ENCODE data around the gene LIN7C. TPM values are rescaled to one million over a fixed set of nuclear protein-coding genes. Genes with fewer than 3 reads are reported as not detected.
A peak's percentile ranks its signal among the peaks of the same experiment; 100 is the strongest.

The LIN7C gene
- total and polyA plus RNA-seq, 2 of the 13 experiments (the other 11 are each of a cell fraction or from before 2014, with no cell fraction given): 14.8 to 37.2 TPM

DNA sequence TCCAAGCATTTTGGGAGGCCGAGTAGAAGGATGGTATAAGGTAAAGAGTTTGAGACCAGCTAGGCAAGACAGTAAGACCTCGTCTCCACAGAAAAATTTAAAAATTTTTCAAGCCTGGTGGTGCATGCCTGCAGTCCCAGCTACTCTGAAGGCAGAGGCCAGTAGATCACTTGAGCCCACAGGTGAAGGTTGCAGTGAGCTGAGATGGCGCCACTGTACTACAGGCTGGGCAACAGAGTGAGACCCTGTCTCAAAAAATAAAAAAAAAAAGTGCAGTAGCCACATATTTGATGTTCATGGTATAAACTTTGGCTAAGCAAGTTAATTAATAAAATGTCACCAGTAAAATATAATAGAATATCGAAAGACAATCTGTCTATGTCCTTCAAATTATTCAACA, 60.9 kb downstream of the LIN7C start:
- TF ChIP-seq, protein P1, sequence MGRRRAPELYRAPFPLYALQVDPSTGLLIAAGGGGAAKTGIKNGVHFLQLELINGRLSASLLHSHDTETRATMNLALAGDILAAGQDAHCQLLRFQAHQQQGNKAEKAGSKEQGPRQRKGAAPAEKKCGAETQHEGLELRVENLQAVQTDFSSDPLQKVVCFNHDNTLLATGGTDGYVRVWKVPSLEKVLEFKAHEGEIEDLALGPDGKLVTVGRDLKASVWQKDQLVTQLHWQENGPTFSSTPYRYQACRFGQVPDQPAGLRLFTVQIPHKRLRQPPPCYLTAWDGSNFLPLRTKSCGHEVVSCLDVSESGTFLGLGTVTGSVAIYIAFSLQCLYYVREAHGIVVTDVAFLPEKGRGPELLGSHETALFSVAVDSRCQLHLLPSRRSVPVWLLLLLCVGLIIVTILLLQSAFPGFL (CRISPR knock-in tag; IDR thresholded peaks at IDR 0.05): no peak
- peak; percentile 87 for TF ChIP-seq ZNF121 (CRISPR knock-in tag; IDR thresholded peaks at IDR 0.05)
- H3K9me3 ChIP-seq (ENCODE audit: low read length): no peaks in the 10 kb centered on the region
- no peak for ATAC-seq
- no peak overlapping the region for H3K4me3 ChIP-seq (replicated peaks in 1 of 3; ENCODE audit: insufficient read depth in 1 of 3, low read depth in 2 of 3, low read length in 3 of 3)
- WGBS (ENCODE audit: low lambda C conversion rate): over 99% methylated on average over 4 of the region's 4 CpGs
- no TSS peak for BruUV-seq (replicated peaks)
- no peaks in the 10 kb centered on the region for H3K27me3 ChIP-seq (ENCODE audit: control insufficient read depth in 1 of 2, insufficient read depth in 2 of 2, low read length in 2 of 2)
- no peak overlapping the region for H3K27ac ChIP-seq (ENCODE audit: extremely low read length, insufficient read depth, low read length)
- no peak overlapping the region for H3K4me2 ChIP-seq (ENCODE audit: low read depth, low read length)
- no peaks in the 10 kb centered on the region for H3K36me3 ChIP-seq (replicated peaks in 1 of 2; ENCODE audit: control insufficient read depth in 1 of 2, insufficient read depth in 2 of 2, low read length in 2 of 2)
- ChIA-PET CTCF (ENCODE audit: low intra/inter-chr PET ratio, low total read pairs) (no interaction called here), POLR2A (no interaction called here)
- no peak overlapping the region for H3K9ac ChIP-seq (ENCODE audit: insufficient read depth, low read depth, low read length)
- in situ Hi-C loops (cut with HindIII; ENCODE audit: extremely low pct_ligation_motif_present, low pct_unique_long_range_greater_than_20kb) (no loop called here), intact Hi-C loops (cut with micrococcal nuclease; ENCODE audit: unreplicated experiment) (no loop called here)
- peaks cover 56% of the 10 kb centered on the region for H3K4me1 ChIP-seq (ENCODE audit: insufficient read depth, low read length)
- no peak for DNase-seq (ENCODE audit: low spot score)
- H4K20me1 ChIP-seq (ENCODE audit: insufficient read depth, low read length): peaks cover 62% of the 10 kb centered on the region
- no peak overlapping the region for H2AFZ ChIP-seq (ENCODE audit: low read length)
- peaks cover 89% of the 10 kb centered on the region for H3K79me2 ChIP-seq (ENCODE audit: insufficient read depth, low read length)
- FAIRE-seq: no peak

GRCh38 chr11:27444801-27445215, 61.8 kb downstream of the LIN7C start:
- FAIRE-seq (peak; percentile 15), ATAC-seq (peak; percentile 59), DNase-seq (ENCODE audit: low spot score) (peak; percentile 28)
- BruUV-seq (replicated peaks): no TSS peak
- Histone ChIP-seq H3K4me2 (ENCODE audit: low read depth, low read length) (no peak overlapping the region), H4K20me1 (ENCODE audit: insufficient read depth, low read length) (peaks cover 61% of the 10 kb centered on the region), H3K27me3 (ENCODE audit: control insufficient read depth in 1 of 2, insufficient read depth in 2 of 2, low read length in 2 of 2) (no peaks in the 10 kb centered on the region), H3K4me3 (replicated peaks in 1 of 3; ENCODE audit: insufficient read depth in 1 of 3, low read depth in 2 of 3, low read length in 3 of 3) (no peak overlapping the region), H3K9me3 (ENCODE audit: low read length) (no peaks in the 10 kb centered on the region), H3K79me2 (ENCODE audit: insufficient read depth, low read length) (peaks cover 89% of the 10 kb centered on the region), H2AFZ (ENCODE audit: low read length) (no peak overlapping the region), H3K9ac (ENCODE audit: insufficient read depth, low read depth, low read length) (no peak overlapping the region), H3K36me3 (replicated peaks in 1 of 2; ENCODE audit: control insufficient read depth in 1 of 2, insufficient read depth in 2 of 2, low read length in 2 of 2) (0 out of 5 replicates have a peak, but pooled peaks cover 0 to 5% of the 10 kb centered on the region in 2 experiments), H3K4me1 (ENCODE audit: insufficient read depth, low read length) (peaks cover 56% of the 10 kb centered on the region), H3K27ac (ENCODE audit: extremely low read length, insufficient read depth, low read length) (no peak overlapping the region)
- in situ Hi-C loops (cut with HindIII; ENCODE audit: extremely low pct_ligation_motif_present, low pct_unique_long_range_greater_than_20kb) (no loop called here), intact Hi-C loops (cut with micrococcal nuclease; ENCODE audit: unreplicated experiment) (no loop called here)
- ChIA-PET POLR2A (interaction anchor here (1.4 kb wide), 1 partner anchor 16 kb away, joined by 6 read pairs; no protein-coding TSS in a partner anchor), CTCF (ENCODE audit: low intra/inter-chr PET ratio, low total read pairs) (no interaction called here)
- 66% methylated on average over 2 of the region's 2 CpGs for WGBS (ENCODE audit: low lambda C conversion rate)
- TF ChIP-seq PHF20 (CRISPR knock-in tag; IDR thresholded peaks at IDR 0.05) (no peak), RFX5 (IDR thresholded peaks at IDR 0.05; ENCODE audit: low read depth, low read length) (no peak), SOX13 (IDR thresholded peaks at IDR 0.05) (no peak), SOX13 (CRISPR knock-in tag; conservative IDR thresholded peaks at IDR 0.05 in 1 of 2, IDR thresholded peaks at IDR 0.05 in 1 of 2) (peak in 1 of 2 experiments; percentile 28; a peak in 1 of 4 replicates), PBX2 (CRISPR knock-in tag; IDR thresholded peaks at IDR 0.05) (peak; percentile 67)
- TF ChIP-seq, protein P2, sequence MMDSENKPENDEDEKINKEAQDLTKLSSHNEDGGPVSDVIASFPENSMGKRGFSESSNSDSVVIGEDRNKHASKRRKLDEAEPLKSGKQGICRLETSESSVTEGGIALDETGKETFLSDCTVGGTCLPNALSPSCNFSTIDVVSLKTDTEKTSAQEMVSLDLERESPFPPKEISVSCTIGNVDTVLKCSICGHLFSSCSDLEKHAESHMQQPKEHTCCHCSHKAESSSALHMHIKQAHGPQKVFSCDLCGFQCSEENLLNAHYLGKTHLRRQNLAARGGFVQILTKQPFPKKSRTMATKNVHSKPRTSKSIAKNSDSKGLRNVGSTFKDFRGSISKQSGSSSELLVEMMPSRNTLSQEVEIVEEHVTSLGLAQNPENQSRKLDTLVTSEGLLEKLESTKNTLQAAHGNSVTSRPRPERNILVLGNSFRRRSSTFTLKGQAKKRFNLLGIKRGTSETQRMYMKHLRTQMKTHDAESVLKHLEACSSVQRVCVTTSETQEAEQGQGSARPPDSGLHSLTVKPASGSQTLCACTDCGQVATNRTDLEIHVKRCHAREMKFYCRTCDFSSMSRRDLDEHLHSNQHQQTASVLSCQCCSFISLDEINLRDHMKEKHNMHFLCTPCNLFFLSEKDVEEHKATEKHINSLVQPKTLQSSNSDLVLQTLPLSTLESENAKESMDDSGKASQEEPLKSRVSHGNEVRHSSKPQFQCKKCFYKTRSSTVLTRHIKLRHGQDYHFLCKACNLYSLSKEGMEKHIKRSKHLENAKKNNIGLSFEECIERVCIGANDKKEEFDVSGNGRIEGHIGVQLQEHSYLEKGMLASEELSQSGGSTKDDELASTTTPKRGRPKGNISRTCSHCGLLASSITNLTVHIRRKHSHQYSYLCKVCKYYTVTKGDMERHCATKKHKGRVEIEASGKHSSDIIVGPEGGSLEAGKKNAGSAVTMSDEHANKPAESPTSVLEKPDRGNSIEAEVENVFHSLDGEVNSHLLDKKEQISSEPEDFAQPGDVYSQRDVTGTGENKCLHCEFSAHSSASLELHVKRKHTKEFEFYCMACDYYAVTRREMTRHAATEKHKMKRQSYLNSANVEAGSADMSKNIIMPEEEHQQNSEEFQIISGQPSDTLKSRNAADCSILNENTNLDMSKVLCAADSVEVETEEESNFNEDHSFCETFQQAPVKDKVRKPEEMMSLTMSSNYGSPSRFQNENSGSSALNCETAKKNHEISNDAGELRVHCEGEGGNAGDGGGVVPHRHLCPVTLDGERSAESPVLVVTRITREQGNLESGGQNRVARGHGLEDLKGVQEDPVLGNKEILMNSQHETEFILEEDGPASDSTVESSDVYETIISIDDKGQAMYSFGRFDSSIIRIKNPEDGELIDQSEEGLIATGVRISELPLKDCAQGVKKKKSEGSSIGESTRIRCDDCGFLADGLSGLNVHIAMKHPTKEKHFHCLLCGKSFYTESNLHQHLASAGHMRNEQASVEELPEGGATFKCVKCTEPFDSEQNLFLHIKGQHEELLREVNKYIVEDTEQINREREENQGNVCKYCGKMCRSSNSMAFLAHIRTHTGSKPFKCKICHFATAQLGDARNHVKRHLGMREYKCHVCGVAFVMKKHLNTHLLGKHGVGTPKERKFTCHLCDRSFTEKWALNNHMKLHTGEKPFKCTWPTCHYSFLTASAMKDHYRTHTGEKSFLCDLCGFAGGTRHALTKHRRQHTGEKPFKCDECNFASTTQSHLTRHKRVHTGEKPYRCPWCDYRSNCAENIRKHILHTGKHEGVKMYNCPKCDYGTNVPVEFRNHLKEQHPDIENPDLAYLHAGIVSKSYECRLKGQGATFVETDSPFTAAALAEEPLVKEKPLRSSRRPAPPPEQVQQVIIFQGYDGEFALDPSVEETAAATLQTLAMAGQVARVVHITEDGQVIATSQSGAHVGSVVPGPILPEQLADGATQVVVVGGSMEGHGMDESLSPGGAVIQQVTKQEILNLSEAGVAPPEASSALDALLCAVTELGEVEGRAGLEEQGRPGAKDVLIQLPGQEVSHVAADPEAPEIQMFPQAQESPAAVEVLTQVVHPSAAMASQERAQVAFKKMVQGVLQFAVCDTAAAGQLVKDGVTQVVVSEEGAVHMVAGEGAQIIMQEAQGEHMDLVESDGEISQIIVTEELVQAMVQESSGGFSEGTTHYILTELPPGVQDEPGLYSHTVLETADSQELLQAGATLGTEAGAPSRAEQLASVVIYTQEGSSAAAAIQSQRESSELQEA (CRISPR knock-in tag; IDR thresholded peaks at IDR 0.05; ENCODE audit: not compliant biosample characterization): no peak
